NCI-H2171 treated with DMSO at 0.1 percent for 48 hours (cell line): ENCODE measurements around the gene DYNLT1.
A peak's percentile ranks its signal among the peaks of the same experiment; 100 is the strongest.

ENCODE experiments used
- DNase-seq: peaks from one replicate; lab custom pipeline; 2025; lab: John Stamatoyannopoulos, UW

The DYNLT1 gene

DNA sequence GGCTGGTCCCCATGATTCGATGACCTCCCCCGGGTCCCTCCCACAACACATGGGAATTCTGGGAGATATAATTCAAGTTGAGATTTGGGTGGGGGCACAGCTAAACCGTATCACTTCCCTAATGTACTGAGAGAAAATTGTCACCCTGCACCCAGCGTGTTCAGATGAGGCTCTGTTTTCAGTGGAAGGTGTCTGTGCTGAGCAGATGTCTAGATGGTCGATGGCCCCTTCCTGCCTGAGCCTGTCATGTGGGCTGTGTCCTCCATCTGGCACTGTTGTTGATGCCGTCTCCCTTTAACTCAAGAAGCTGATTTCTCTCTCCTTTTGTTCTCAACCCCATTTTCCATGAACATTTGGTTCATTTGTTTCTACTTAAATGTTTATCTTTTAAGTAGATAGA, 47.7 kb downstream of the DYNLT1 start:
- DNase-seq, result peak; percentile 100

DNA sequence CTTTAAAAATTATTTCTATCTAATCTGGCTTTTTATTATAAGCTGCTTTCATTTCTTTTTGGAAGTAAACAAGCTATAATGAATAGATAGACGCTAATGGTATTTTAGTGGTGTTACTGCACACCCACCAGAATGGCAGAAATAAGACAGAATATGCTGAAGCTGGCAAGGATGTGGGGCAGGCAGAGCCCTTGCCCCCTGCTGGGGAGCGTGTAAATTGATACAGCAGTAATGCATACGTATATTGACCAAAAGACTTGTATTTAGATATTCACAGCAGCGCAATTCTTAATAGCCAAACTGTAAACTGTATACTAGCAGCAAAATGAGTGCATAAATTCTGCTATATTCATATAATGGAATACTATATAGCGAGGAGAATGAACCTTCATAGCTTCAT, 49.3 kb downstream of the DYNLT1 start:
- DNase-seq, result no peak

DNA sequence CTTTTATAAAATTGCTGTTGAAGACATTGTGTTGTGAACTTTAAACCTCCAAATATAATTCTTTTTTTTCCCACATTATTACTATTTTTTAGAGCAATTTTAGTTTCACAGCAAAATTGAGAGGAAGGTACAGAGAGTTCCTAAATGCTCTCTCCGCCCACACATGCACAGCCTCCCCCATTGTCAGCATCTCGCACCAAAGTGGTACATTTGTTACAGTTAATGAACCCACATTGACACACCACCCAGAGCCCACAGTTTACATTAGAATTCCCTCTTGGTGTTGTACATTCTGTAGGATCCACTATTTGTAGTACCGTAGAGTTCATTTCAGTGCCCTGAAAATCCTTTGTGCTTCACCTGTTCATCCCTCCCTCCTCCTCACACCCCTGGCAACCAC, 50.9 kb downstream of the DYNLT1 start:
- DNase-seq, result no peak

DNA sequence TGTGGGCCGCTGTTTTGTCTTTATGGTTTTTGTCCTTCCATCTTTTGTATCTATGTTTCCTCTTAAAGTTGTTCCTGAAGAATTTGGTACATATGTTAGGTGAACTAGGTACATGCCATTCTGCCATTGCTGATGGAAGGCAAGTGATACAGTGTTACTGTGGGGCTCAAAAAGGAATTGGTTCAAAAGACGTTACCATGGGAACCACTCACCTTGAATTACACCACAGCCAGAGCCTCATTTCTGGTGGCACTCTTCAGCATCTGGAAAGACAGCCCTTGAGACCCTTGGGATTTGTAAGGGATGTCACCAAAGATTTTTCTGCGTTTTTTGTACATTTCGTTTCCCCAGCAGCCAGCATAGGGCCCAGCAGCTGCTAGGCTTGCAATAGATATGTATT, 52.7 kb downstream of the DYNLT1 start:
- DNase-seq, result peak; percentile 42

DNA sequence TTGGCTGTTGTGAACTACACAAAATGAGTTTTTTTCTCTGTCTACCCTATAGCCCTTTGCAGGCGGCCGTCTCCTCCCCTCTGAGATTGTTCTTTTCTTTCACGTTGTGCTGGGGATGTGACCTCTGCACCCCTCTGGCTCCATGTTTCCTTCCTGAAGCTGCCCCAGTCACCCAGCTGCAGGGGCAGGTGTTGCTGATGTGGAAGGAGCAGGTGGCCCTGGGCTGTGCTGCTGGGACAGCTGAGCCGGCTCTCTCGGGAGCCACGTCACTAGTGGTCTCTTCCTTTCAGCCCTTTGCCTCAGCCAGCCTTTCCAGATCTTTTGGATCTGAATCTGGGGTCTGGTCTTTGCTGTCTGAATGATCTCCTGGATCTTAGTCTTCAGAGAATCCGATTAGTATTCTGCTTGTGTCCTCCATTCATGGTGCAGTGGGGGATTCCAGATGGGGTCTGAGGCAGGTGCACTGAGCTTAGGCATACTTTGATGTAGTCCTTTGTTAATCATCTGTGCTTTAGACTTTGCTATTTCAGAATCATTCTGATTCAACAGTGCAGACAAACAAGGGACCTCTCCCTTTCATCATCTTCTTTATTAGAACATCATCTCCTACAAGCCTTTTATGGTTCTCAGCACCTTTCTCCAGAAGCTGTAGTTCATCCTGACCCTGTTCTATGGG, 53.3 kb downstream of the DYNLT1 start:
- DNase-seq, result peak; percentile 28

DNA sequence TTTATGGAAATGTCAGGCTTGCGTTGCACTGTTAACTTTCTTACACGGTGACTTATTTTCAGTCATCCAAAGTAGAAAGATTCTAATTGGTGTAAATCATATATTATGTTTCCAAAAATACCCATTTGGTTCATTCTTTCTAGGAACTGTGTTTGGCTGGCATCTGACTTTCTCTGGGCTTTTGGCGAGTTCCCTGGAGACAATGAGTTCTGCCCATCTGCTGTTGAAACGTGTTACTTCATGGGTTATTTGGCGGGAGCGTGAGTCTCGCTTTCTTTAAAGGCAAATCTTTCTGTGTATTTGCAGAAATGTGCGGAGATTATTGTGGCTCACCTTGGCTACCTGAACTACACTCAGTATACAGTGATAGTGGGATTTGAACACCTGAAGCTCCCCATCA, 55.2 kb downstream of the DYNLT1 start:
- DNase-seq, result peak; percentile 79

DNA sequence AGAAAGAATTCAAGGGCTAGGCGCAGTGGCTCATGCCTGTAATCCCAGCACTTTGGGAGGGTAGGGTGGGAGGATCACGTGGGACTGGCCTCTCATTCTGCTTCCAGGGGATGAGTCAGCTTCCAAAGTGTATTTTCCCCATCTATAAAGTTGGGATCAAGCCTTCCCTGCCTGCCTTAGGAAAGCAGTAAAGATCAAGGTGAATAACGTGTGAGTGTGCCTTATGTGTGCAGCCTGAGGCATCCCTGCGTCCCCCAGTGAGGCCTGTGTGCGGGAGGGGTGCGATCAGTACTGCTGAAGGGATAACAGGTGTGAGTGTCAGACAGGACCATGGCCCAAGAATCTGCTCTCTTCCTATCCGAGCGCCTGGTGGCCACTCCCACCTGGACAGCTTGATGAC, 57.9 kb downstream of the DYNLT1 start:
- no peak for DNase-seq
